CD4-positive, alpha-beta T cell treated with Interleukin-15 for 1 hour (primary cell): ENCODE data around the gene ZNF254.
"Not testable (repeated sequence)": the region's sequence is repeated elsewhere in the genome, so short reads cannot be mapped to it uniquely, and the experiment has no call there.

Source experiments
- DNase-seq: peaks from one replicate; pipeline ENCODE4 v3.0.0-alpha.2; 2020

ZNF254 gene

DNA sequence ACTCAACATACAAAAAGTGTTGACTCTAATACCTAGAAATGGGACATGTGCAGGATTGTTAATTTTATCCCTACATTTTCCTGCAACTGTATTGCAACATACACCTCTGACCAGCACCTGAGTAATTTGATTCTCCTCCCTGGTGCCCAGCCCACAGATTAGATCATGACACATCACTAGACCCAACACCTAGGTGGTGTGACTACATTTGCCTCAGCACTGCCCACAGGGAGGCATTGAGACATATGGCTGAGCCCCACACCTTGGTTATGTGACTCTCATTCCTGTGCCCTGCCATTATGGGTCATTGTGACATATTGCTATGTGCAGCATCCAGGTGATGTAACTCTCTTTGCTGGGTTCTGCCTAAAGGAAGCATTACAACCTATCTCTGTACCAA is 13.2 kb upstream of the ZNF254 start:
- no peak for DNase-seq

DNA sequence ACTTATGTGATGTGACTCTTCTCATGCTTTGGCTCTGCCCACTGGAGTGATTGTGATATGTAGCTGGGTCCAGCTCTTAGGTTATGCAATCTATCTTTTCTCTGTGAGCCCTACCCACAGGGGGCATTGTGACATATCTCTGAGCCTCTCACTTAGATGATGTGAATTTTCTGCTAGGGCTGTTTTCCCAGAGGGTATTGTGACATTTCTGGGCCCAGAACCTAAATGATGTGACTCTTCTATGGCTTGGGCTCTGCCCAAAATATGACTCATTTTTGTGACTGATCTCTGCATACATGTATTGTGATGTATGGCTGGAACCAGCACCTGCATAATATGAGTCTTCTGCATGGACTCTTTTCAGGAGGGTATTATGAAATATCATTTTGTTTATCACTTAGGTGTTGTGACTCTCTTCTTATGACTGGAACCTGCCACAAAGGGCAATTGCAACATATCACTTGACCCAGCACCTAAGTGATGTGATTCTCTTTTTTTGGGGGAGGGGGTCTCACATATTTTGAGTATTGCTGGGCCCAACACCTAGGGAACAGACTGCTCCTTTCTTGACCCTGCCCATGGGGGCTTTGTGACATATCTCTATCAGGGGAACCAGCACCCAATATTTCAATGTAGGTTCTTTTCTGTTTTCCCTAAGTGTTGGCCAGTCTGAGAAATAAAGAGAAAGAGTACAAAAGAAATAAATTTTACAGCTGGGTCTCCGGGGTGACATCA is 12.1 kb upstream of the ZNF254 start:
- no peak for DNase-seq

DNA sequence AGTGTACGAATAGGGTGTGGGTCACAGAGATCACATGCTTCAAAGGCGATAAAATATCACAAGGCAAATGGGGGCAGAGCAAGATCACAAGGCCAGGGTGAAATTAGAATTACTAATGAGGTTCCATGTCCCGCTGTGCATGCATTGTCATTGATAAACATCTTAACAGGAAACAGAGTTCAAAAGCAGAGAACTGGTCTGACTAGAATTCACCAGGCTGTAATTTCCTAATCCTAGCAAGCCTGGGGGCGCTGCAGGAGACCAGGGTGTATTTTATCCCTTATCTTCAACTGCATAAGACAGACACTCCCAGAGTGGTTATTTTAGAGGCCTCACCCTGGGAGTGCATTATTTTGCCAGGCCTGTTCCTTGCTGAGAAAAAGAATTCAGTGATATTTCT is 11.5 kb upstream of the ZNF254 start:
- DNase-seq, result not testable (repeated sequence)

DNA sequence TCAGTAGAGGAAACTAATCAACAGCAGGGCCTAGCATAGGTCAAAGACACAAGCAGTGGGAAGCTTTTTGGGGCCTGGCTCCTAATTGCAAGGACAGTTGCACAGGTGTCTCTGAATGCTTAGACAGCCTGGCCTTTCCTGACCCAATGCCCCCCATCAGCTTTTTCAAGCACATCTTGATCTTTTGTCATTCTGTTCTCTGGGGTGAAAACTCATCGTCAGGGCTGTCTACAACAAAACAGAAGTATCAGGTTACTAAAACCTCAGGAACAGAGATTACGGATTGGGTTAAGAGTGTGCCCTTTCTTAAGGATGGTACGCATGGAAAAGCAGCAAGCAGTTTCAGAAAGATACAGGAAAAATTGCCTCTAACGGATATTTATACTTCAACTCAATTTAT is 8.3 kb upstream of the ZNF254 start:
- DNase-seq, result no peak

- DNase-seq, result no peak
These were observed 5.9 kb upstream of the ZNF254 start for GRCh38 chr19:24081056-24081455.

- no peak for DNase-seq
These were observed 11.4 kb downstream of the ZNF254 start for GRCh38 chr19:24098359-24098758.

GRCh38 chr19:24099829-24100228 is 12.8 kb downstream of the ZNF254 start:
- no peak for DNase-seq

DNA sequence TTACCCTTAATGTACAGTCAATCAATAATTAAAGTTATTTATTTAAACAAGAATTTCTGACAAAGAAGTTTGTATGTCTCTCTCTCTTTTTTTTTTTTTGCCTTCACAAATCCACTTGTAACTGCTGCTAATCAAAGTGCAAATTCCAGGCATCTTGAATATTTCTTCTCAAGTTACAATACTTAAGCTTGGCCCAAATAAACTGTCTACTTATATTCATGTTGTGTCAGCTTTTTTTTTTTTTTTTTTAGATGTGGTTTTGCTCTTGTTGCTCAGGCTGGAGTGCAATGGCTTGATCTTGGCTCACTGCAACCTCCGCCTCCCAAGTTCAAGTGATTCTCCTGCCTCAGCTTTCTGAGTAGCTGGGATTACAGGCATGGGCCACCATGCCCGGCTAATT is 13.6 kb downstream of the ZNF254 start:
- DNase-seq, result not testable (repeated sequence)

GRCh38 chr19:24101459-24102115 is 14.6 kb downstream of the ZNF254 start:
- DNase-seq, result no peak

DNA sequence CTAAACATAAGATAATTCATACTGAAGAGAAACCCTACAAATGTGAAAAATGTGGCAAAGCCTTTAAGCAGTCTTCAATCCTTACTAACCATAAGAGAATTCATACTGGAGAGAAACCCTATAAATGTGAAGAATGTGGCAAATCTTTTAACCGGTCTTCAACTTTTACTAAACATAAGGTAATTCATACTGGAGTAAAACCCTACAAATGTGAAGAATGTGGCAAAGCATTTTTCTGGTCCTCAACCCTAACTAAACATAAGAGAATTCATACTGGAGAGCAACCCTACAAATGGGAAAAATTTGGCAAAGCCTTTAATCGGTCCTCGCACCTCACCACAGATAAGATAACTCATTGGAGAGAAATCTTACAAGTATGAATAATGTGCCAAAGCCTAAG is 40.6 kb downstream of the ZNF254 start:
- DNase-seq, result no peak

- DNase-seq, result no peak
These were observed 53.1 kb downstream of the ZNF254 start for GRCh38 chr19:24140099-24140498.

DNA sequence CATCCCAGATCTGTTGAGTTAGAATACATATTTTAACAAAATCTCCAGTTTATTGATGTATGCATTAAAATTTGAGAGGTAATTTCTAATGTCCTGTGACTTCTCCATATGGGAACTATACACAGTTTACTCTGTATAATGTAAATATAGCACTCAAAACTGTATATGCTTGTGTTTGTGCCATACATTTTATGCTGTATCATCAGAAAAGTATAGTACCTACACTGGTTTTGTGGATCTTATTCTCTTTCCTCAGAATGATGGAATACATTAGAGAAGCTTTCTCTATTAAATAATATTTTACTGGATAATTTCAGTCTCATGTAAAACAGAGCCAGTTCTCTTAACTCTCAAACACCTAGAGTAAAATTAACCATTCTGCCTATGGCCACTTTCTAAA is 53.6 kb downstream of the ZNF254 start:
- DNase-seq, result no peak

DNA sequence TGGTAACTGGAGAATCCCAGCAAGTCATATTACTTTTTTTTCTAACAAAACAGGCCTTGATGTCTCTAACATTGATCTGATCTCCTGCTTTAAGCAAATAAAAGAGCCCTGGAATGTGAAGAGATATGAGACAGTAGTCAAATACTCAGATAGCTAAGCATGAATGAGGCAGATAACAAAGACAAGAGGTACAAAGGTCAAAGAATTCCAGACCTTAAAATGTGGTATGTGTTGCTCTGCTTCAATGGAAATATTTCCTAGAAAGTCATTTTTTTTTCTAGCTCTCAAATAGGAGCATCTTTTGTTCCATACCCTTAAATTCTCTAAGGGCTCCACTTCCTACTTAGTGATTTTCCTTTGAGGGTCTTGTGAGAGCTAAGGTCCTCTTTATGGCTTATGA is 54.6 kb downstream of the ZNF254 start:
- no peak for DNase-seq

- no peak for DNase-seq
These were observed 55.8 kb downstream of the ZNF254 start for GRCh38 chr19:24142771-24143170.

- DNase-seq, result no peak
These were observed 72.7 kb downstream of the ZNF254 start for GRCh38 chr19:24159707-24160106.

DNA sequence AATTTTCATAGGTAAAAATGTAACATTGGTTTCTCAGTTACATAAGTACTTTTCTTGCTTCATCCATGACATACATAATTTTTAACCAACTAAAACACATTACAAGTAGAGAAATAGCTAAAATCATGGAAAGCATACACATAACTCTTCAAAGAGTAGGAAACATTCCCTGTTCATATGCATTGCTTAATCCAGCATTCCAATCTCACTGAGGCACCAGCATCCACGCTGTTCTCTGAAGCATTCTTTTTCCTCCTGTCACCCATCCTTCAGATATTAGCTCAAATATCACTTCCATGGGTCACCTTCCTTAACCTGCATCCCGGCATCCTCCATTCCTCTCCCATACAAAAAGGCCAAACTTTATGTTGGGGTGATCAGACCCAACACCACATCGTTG is 79.1 kb downstream of the ZNF254 start:
- DNase-seq, result no peak

- no peak for DNase-seq
These were observed 86.9 kb downstream of the ZNF254 start for GRCh38 chr19:24173882-24174281.

DNA sequence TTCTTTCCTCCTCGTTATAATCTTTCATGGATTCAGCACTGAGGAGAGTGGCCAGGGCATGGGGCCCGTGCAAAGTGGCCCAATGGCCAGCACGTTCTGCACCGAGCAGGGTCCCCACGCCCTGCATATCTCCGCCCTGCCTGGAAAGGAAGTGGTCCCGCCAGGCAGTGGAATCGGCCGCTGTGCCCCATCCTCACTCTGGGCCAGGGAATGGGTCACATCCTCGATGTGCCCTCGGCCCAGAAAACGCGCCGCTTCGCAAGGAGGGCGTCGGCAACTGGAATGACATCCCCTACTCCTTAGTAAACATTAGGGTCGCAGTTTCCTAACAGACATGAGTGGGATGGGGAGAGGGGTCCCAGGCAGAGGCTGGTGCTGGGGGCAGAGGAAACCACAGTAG is 90.7 kb downstream of the ZNF254 start:
- DNase-seq, result no peak

- no peak for DNase-seq
These were observed 91.2 kb downstream of the ZNF254 start for GRCh38 chr19:24178207-24178606.
